Activated T-cell treated with anti-CD3 and anti-CD28 coated beads, Interleukin-2, amount 50 U/mL, for 4 hours (primary cell): ENCODE data around the gene BHLHE23. TPM values are rescaled to one million over a fixed set of nuclear protein-coding genes. Genes with fewer than 3 reads are reported as not detected.
"Not testable (repeated sequence)": the region's sequence is repeated elsewhere in the genome, so short reads cannot be mapped to it uniquely, and the experiment has no call there.

Experiments
- ATAC-seq, 2 donors: fragments of 200-7000 bp; cut with Tn5 transposase; one replicate each; pipeline ENCODE4 v1.10.0; 2021
- DNase-seq: peaks from one replicate; pipeline ENCODE4 v3.0.0-alpha.2; 2020
- H3K27me3 Mint-ChIP-seq: one replicate; pipeline ENCODE4 v1.8.0; 2021; ENCODE audit warnings: low read depth, mixed read lengths
- H3K36me3 Mint-ChIP-seq: one replicate; pipeline ENCODE4 v1.8.0; 2022; ENCODE audit warnings: mixed read lengths; ENCODE audit not compliant: insufficient read depth
- H3K4me1 Mint-ChIP-seq: one replicate; pipeline ENCODE4 v1.8.0; 2021; ENCODE audit warnings: low read depth, mixed read lengths
- H3K4me3 Mint-ChIP-seq: one replicate; pipeline ENCODE4 v1.8.0; 2021; ENCODE audit warnings: mild to moderate bottlenecking, moderate library complexity, mixed read lengths
- H3K9me3 Mint-ChIP-seq: one replicate; pipeline ENCODE4 v1.8.0; 2021; ENCODE audit warnings: mixed read lengths
- total RNA-seq, 3 donors: library from RNA; stranded (reverse); gene quantifications; one replicate each; pipeline ENCODE4 v1.2.1, GENCODE V29; 2021

The BHLHE23 gene
- total RNA-seq, 3 donors from 2014 or later, result not detected

- Mint-ChIP-seq H3K4me3 (no peak overlapping the region), H3K36me3 (no peaks in the 10 kb centered on the region), H3K9me3 (no peaks in the 10 kb centered on the region), H3K4me1 (no peaks in the 10 kb centered on the region), H3K27me3 (peaks cover 3% of the 10 kb centered on the region)
- no peak for ATAC-seq
- no peak for DNase-seq
Observed at GRCh38 chr20:62965363-62965771, 41.4 kb downstream of the BHLHE23 start.

GRCh38 chr20:62964700-62965099, 42.1 kb downstream of the BHLHE23 start:
- DNase-seq (no peak), ATAC-seq (no peak)
- Mint-ChIP-seq H3K27me3 (no peaks in the 10 kb centered on the region), H3K4me1 (peaks cover 4% of the 10 kb centered on the region), H3K9me3 (no peaks in the 10 kb centered on the region), H3K4me3 (no peak overlapping the region), H3K36me3 (no peaks in the 10 kb centered on the region)

GRCh38 chr20:62963614-62964397, 43.0 kb downstream of the BHLHE23 start:
- Mint-ChIP-seq H3K27me3 (no peaks in the 10 kb centered on the region), H3K4me3 (no peak overlapping the region), H3K4me1 (peaks cover 6% of the 10 kb centered on the region), H3K9me3 (no peaks in the 10 kb centered on the region), H3K36me3 (no peaks in the 10 kb centered on the region)
- DNase-seq, result no peak
- ATAC-seq, result no peak

GRCh38 chr20:62962891-62963613, 43.7 kb downstream of the BHLHE23 start:
- no peak for ATAC-seq
- no peak for DNase-seq
- H3K4me3 Mint-ChIP-seq, result no peak overlapping the region
- H3K36me3 Mint-ChIP-seq, result no peaks in the 10 kb centered on the region
- H3K27me3 Mint-ChIP-seq, result no peaks in the 10 kb centered on the region
- H3K9me3 Mint-ChIP-seq, result no peaks in the 10 kb centered on the region
- H3K4me1 Mint-ChIP-seq, result peaks cover 6% of the 10 kb centered on the region

GRCh38 chr20:62962221-62962879, 44.4 kb downstream of the BHLHE23 start:
- peaks cover 6% of the 10 kb centered on the region for H3K4me1 Mint-ChIP-seq
- DNase-seq (no peak), ATAC-seq (no peak)
- H3K9me3 Mint-ChIP-seq, result no peaks in the 10 kb centered on the region
- no peaks in the 10 kb centered on the region for H3K27me3 Mint-ChIP-seq
- no peak overlapping the region for H3K4me3 Mint-ChIP-seq
- H3K36me3 Mint-ChIP-seq, result no peaks in the 10 kb centered on the region

- no peak overlapping the region for H3K4me3 Mint-ChIP-seq
- H3K36me3 Mint-ChIP-seq, result no peaks in the 10 kb centered on the region
- ATAC-seq, result no peak
- no peaks in the 10 kb centered on the region for H3K9me3 Mint-ChIP-seq
- H3K27me3 Mint-ChIP-seq, result no peaks in the 10 kb centered on the region
- peaks cover 6% of the 10 kb centered on the region for H3K4me1 Mint-ChIP-seq
- no peak for DNase-seq
Observed at GRCh38 chr20:62961799-62962198, 45.0 kb downstream of the BHLHE23 start.

GRCh38 chr20:62961310-62961783, 45.4 kb downstream of the BHLHE23 start:
- Mint-ChIP-seq H3K36me3 (no peaks in the 10 kb centered on the region), H3K4me1 (peaks cover 6% of the 10 kb centered on the region), H3K27me3 (no peaks in the 10 kb centered on the region), H3K9me3 (no peaks in the 10 kb centered on the region), H3K4me3 (no peak overlapping the region)
- no peak for ATAC-seq
- no peak for DNase-seq

GRCh38 chr20:62960446-62961309, 46.1 kb downstream of the BHLHE23 start:
- not testable (repeated sequence) for DNase-seq, H3K9me3 Mint-ChIP-seq, H3K4me3 Mint-ChIP-seq, H3K27me3 Mint-ChIP-seq, H3K36me3 Mint-ChIP-seq, ATAC-seq, H3K4me1 Mint-ChIP-seq

- Mint-ChIP-seq H3K4me3 (no peak overlapping the region), H3K27me3 (no peaks in the 10 kb centered on the region), H3K9me3 (no peaks in the 10 kb centered on the region), H3K36me3 (no peaks in the 10 kb centered on the region), H3K4me1 (peaks cover 6% of the 10 kb centered on the region)
- ATAC-seq, result no peak
- DNase-seq, result no peak
Observed at GRCh38 chr20:62959998-62960436, 46.7 kb downstream of the BHLHE23 start.

GRCh38 chr20:62959101-62959971, 47.4 kb downstream of the BHLHE23 start:
- peak; percentile 32 to 35 for ATAC-seq
- Mint-ChIP-seq H3K4me3 (no peak overlapping the region), H3K36me3 (no peaks in the 10 kb centered on the region)

GRCh38 chr20:62958388-62959100, 48.2 kb downstream of the BHLHE23 start:
- no peak for ATAC-seq
- H3K27me3 Mint-ChIP-seq, result no peaks in the 10 kb centered on the region
- no peaks in the 10 kb centered on the region for H3K36me3 Mint-ChIP-seq
- H3K4me1 Mint-ChIP-seq, result peaks cover 18% of the 10 kb centered on the region
- no peak overlapping the region for H3K4me3 Mint-ChIP-seq
- no peak for DNase-seq
- H3K9me3 Mint-ChIP-seq, result no peaks in the 10 kb centered on the region

More at GRCh38 chr20:62959101-62959971, 47.4 kb downstream of the BHLHE23 start:
- DNase-seq, result no peak
- Mint-ChIP-seq H3K27me3 (no peaks in the 10 kb centered on the region), H3K4me1 (peaks cover 10% of the 10 kb centered on the region), H3K9me3 (no peaks in the 10 kb centered on the region)

GRCh38 chr20:62957136-62958117, 49.3 kb downstream of the BHLHE23 start:
- Mint-ChIP-seq H3K9me3 (no peaks in the 10 kb centered on the region), H3K4me3 (no peak overlapping the region), H3K4me1 (peaks cover 24% of the 10 kb centered on the region), H3K27me3 (no peaks in the 10 kb centered on the region), H3K36me3 (no peaks in the 10 kb centered on the region)
- ATAC-seq (no peak), DNase-seq (no peak)
